Fibroblast of lung (primary cell): Measurements from ENCODE around the gene CAMTA1.

Source experiments
- CTCF ChIP-seq, 2 donors: IDR thresholded peaks in 1 of 2; conservative IDR thresholded peaks in 1 of 2; 1 replicate in 1 of 2; 2 replicates in 1 of 2; pipeline ENCODE4 v1.5.1; 2011 to 2012; ENCODE audit warnings: low read length in 2 of 2, control low read depth in 1 of 2, inconsistent platforms in 1 of 2, low read depth in 1 of 2, mild to moderate bottlenecking in 1 of 2
- EZH2 ChIP-seq: IDR thresholded peaks from 2 replicates; pipeline ENCODE4 v1.5.1; 2012; ENCODE audit warnings: low read length, control low read depth, mild to moderate bottlenecking; ENCODE audit errors: missing control alignments

DNA sequence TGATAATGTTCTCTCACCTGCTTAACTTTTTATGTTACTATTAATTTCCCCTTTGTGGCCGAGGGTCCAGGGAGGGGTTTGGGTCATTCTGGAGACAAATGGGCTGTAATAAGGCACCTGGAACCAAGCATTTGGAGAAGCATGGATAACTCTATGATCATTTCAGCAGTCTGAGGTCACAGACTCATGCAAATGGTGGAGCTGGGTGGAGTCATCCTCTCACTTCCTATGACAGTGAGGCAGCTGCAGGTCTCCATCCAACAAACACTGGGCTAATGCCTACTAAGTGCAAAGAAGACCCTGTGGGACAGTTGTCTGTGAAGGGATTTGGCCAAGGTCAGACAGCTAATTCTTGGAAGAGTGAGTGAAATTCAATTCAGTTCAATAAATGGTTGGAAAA is 28.8 kb upstream of the CAMTA1 start:
- TF ChIP-seq CTCF (conservative IDR thresholded peaks at IDR 0.05 in 1 of 2, IDR thresholded peaks at IDR 0.05 in 1 of 2; ENCODE audit: low read depth in 1 of 2, low read length in 2 of 2), result no peak
- no peak for TF ChIP-seq EZH2
